HepG2 (cell line): Measurements from ENCODE around the gene ADGRB2. TPM values are rescaled to one million over a fixed set of nuclear protein-coding genes. Genes with fewer than 3 reads are reported as not detected.

Experiments
- GABPA ChIP-seq, 2 experiments: IDR thresholded peaks; 2 replicates each; pipeline ENCODE4 v1.6.1; 2011 to 2016; ENCODE audit warnings: low read depth in 2 of 2, low read length in 1 of 2, missing biosample characterization in 1 of 2, missing genetic modification characterization in 1 of 2
- MED8 ChIP-seq: sonication (generic); formaldehyde crosslinking; IDR thresholded peaks from 2 replicates; pipeline ENCODE4 v1.8.1; 2023; ENCODE audit warnings: mild to moderate bottlenecking, missing genetic modification reagents; ENCODE audit not compliant: insufficient replicate concordance
- MIER3 ChIP-seq: IDR thresholded peaks from 2 replicates; pipeline ENCODE4 v1.6.1; 2016; ENCODE audit warnings: missing compliant biosample characterization, borderline replicate concordance
- SP4 ChIP-seq: sonication (generic); formaldehyde crosslinking; IDR thresholded peaks from 2 replicates; pipeline ENCODE4 v1.8.1; 2023; ENCODE audit warnings: mild to moderate bottlenecking, missing genetic modification reagents
- TEAD2 ChIP-seq: sonication (generic); formaldehyde crosslinking; IDR thresholded peaks from 2 replicates; pipeline ENCODE4 v1.9.0; 2021; ENCODE audit warnings: missing genetic modification reagents
- YEATS2 ChIP-seq: sonication (generic); formaldehyde crosslinking; IDR thresholded peaks from 2 replicates; pipeline ENCODE4 v1.4.0; 2020; ENCODE audit warnings: missing genetic modification reagents, borderline replicate concordance
- ZNF607 ChIP-seq: sonication (generic); formaldehyde crosslinking; IDR thresholded peaks from 2 replicates; pipeline ENCODE4 v1.5.1; 2020; ENCODE audit warnings: missing genetic modification reagents, mild to moderate bottlenecking, borderline replicate concordance
- polyA plus RNA-seq, 8 experiments: library from polyadenylated mRNA; depleted of rRNA in 3 of 8; stranded (reverse) in 7 of 8; unstranded in 1 of 8; fragments of >200 nt; fragmentation: Illumina TruSeq in 4 of 8; extraction: Trizol in 4 of 8; gene quantifications; 2 replicates each; pipeline versions ENCODE4 v1.2.1 to v1.2.3, GENCODE V29; 2011 to 2016; ENCODE audit warnings: low read depth in 4 of 8, missing spikeins in 1 of 8, mixed read lengths in 1 of 8; ENCODE audit not compliant: insufficient read depth in 1 of 8
- total RNA-seq, 5 experiments: library from RNA; depleted of rRNA; stranded (reverse); fragments of >200 nt; fragmentation: Illumina TruSeq; extraction: Trizol; gene quantifications; 2 replicates each; pipeline ENCODE4 v1.2.3, GENCODE V29; 2016; ENCODE audit warnings: low read depth in 1 of 5
- TF ChIP-seq, protein P1 (sequence below): sonication (generic); formaldehyde crosslinking; IDR thresholded peaks from 2 replicates; pipeline ENCODE4 v1.4.0; 2020; ENCODE audit warnings: missing genetic modification reagents
- TF ChIP-seq, protein P2 (sequence below): sonication (generic); formaldehyde crosslinking; IDR thresholded peaks from 2 replicates; pipeline ENCODE4 v1.9.0; 2022; ENCODE audit warnings: low read depth, missing genetic modification reagents
- TF ChIP-seq, protein P3 (sequence below): sonication (generic); formaldehyde crosslinking; IDR thresholded peaks from 2 replicates; pipeline ENCODE4 v1.5.1; 2020; ENCODE audit warnings: missing genetic modification reagents, mild to moderate bottlenecking, borderline replicate concordance
- TF ChIP-seq, protein P4 (sequence below): sonication (generic); formaldehyde crosslinking; IDR thresholded peaks from 2 replicates; pipeline ENCODE4 v1.4.0; 2020; ENCODE audit warnings: mild to moderate bottlenecking, missing genetic modification reagents, borderline replicate concordance
- TF ChIP-seq, protein P5 (sequence below): sonication (generic); formaldehyde crosslinking; IDR thresholded peaks from 2 replicates; pipeline ENCODE4 v1.4.0; 2020; ENCODE audit warnings: missing genetic modification reagents

ADGRB2 gene
- total and polyA plus RNA-seq, 2 of the 13 experiments (the other 11 are each of a cell fraction or from before 2014, with no cell fraction given), result 0.03 to 0.09 TPM

DNA sequence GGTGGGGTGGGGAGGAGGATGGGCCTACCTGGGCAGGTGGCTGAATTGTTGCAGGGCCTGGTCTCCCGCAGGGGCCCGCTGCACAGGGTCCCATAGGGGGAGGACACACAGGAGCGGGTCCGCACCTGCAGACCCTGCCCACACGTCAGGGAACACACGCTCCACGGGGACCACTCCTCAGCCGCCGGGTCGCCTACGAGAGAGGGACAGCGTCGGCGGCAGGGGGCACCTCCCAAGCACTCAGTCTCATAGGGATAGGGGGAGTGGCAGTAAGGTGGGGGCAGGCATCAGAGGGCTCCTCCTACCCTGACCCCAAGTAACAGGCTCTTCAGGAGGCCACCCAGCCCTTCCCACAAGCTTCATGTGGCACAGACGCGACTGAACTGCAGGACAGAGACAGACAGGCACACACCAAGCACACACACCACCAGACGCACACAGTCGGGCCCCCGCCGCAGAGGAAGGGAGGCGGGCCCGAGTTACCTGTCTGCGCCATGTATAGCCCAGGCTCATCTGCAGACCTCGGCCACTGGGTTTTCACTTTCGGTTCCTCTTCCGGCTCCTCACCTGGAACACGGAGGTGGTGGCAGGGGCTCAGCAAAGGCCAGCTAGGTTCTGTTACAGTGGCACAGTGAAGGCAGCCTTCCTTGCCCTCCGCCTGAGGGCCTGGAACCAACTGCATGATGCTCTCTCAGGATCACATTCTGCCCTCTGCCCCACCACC lies 19.8 kb downstream of the ADGRB2 start (continued):
- TF ChIP-seq, protein P1, sequence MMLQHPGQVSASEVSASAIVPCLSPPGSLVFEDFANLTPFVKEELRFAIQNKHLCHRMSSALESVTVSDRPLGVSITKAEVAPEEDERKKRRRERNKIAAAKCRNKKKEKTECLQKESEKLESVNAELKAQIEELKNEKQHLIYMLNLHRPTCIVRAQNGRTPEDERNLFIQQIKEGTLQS (CRISPR knock-in tag), result no peak
- TF ChIP-seq TEAD2 (CRISPR knock-in tag), result no peak
- TF ChIP-seq YEATS2 (CRISPR knock-in tag), result no peak
- TF ChIP-seq, protein P2, sequence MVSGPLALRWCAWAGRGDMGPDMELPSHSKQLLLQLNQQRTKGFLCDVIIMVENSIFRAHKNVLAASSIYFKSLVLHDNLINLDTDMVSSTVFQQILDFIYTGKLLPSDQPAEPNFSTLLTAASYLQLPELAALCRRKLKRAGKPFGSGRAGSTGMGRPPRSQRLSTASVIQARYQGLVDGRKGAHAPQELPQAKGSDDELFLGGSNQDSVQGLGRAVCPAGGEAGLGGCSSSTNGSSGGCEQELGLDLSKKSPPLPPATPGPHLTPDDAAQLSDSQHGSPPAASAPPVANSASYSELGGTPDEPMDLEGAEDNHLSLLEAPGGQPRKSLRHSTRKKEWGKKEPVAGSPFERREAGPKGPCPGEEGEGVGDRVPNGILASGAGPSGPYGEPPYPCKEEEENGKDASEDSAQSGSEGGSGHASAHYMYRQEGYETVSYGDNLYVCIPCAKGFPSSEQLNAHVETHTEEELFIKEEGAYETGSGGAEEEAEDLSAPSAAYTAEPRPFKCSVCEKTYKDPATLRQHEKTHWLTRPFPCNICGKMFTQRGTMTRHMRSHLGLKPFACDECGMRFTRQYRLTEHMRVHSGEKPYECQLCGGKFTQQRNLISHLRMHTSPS (CRISPR knock-in tag), result no peak
- TF ChIP-seq, protein P3, sequence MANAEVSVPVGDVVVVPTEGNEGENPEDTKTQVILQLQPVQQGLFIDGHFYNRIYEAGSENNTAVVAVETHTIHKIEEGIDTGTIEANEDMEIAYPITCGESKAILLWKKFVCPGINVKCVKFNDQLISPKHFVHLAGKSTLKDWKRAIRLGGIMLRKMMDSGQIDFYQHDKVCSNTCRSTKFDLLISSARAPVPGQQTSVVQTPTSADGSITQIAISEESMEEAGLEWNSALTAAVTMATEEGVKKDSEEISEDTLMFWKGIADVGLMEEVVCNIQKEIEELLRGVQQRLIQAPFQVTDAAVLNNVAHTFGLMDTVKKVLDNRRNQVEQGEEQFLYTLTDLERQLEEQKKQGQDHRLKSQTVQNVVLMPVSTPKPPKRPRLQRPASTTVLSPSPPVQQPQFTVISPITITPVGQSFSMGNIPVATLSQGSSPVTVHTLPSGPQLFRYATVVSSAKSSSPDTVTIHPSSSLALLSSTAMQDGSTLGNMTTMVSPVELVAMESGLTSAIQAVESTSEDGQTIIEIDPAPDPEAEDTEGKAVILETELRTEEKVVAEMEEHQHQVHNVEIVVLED (CRISPR knock-in tag), result no peak
- no peak for TF ChIP-seq MED8
- TF ChIP-seq ZNF607 (CRISPR knock-in tag), result no peak
- no peak for TF ChIP-seq MIER3 (CRISPR knock-in tag)
- TF ChIP-seq, protein P4, sequence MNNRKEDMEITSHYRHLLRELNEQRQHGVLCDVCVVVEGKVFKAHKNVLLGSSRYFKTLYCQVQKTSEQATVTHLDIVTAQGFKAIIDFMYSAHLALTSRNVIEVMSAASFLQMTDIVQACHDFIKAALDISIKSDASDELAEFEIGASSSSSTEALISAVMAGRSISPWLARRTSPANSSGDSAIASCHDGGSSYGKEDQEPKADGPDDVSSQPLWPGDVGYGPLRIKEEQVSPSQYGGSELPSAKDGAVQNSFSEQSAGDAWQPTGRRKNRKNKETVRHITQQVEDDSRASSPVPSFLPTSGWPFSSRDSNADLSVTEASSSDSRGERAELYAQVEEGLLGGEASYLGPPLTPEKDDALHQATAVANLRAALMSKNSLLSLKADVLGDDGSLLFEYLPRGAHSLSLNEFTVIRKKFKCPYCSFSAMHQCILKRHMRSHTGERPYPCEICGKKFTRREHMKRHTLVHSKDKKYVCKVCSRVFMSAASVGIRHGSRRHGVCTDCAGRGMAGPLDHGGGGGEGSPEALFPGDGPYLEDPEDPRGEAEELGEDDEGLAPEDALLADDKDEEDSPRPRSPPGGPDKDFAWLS (CRISPR knock-in tag), result no peak
- TF ChIP-seq, protein P5, sequence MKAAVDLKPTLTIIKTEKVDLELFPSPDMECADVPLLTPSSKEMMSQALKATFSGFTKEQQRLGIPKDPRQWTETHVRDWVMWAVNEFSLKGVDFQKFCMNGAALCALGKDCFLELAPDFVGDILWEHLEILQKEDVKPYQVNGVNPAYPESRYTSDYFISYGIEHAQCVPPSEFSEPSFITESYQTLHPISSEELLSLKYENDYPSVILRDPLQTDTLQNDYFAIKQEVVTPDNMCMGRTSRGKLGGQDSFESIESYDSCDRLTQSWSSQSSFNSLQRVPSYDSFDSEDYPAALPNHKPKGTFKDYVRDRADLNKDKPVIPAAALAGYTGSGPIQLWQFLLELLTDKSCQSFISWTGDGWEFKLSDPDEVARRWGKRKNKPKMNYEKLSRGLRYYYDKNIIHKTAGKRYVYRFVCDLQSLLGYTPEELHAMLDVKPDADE (CRISPR knock-in tag), result no peak
- no peak for TF ChIP-seq SP4 (CRISPR knock-in tag)
- no peak for TF ChIP-seq GABPA (IDR thresholded peaks at IDR 0.05; ENCODE audit: low read depth, low read length)
- TF ChIP-seq GABPA (CRISPR knock-in tag; IDR thresholded peaks at IDR 0.05; ENCODE audit: low read depth), result no peak
